GM12865 (cell line): ENCODE results near the gene PIGB.
"Not testable (repeated sequence)": the region's sequence is repeated elsewhere in the genome, so short reads cannot be mapped to it uniquely, and the experiment has no call there.

Experiments used
- DNase-seq: peaks from one replicate; pipeline ENCODE4 v3.0.0; 2010; ENCODE audit warnings: low read depth
- H3K4me3 ChIP-seq: 2 replicates; pipeline ENCODE4 v1.5.1; 2011; ENCODE audit warnings: mild to moderate bottlenecking, low read depth, low read length, control low read depth
- CTCF ChIP-seq: IDR thresholded peaks from 2 replicates; pipeline ENCODE4 v1.5.1; 2011; ENCODE audit warnings: low read length, control low read depth, low read depth, inconsistent platforms; ENCODE audit not compliant: insufficient read depth; ENCODE audit errors: missing control alignments

Gene PIGB

GRCh38 chr15:55279746-55280351, 39.2 kb upstream of the PIGB start:
- DNase-seq = peak; percentile 97
- H3K4me3 ChIP-seq = no peak overlapping the region
- no peak for TF ChIP-seq CTCF

GRCh38 chr15:55280589-55280988, 38.4 kb upstream of the PIGB start:
- H3K4me3 ChIP-seq, DNase-seq: not testable (repeated sequence)

GRCh38 chr15:55281517-55282228, 37.3 kb upstream of the PIGB start:
- H3K4me3 ChIP-seq = no peak overlapping the region
- DNase-seq = no peak
- TF ChIP-seq CTCF = no peak

GRCh38 chr15:55282284-55282833, 36.7 kb upstream of the PIGB start:
- no peak overlapping the region for H3K4me3 ChIP-seq
- TF ChIP-seq CTCF = no peak
- DNase-seq = no peak

- no peak overlapping the region for H3K4me3 ChIP-seq
- no peak for DNase-seq
- TF ChIP-seq CTCF = no peak
Observed at GRCh38 chr15:55283379-55284147, 35.5 kb upstream of the PIGB start.

GRCh38 chr15:55284426-55284825, 34.6 kb upstream of the PIGB start:
- no peak overlapping the region for H3K4me3 ChIP-seq
- TF ChIP-seq CTCF = no peak
- DNase-seq = no peak

- not testable (repeated sequence) for DNase-seq, H3K4me3 ChIP-seq
Observed at GRCh38 chr15:55286442-55287189, 32.4 kb upstream of the PIGB start.
